GM19238 (cell line): ENCODE data around the gene EXD3.
A peak's percentile ranks its signal among the peaks of the same experiment; 100 is the strongest.
"Not testable (repeated sequence)": the region's sequence is repeated elsewhere in the genome, so short reads cannot be mapped to it uniquely, and the experiment has no call there.

Experiments used
- DNase-seq: peaks from one replicate; pipeline ENCODE4 v3.0.0; 2011; ENCODE audit warnings: low spot score; ENCODE audit not compliant: insufficient read length

Gene EXD3

GRCh38 chr9:137422604-137423513, at the start of gene EXD3, which contains the start of gene NOXA1:
EXD3 (minus strand) TSS chr9:137423162; CDS start chr9:137395357, 27,805 bp downstream.
NOXA1 (plus strand) TSS chr9:137423393; CDS start chr9:137423530, 137 bp downstream.
- peak; percentile 96 for DNase-seq

- DNase-seq = no peak
These were observed 47.8 kb upstream of the EXD3 start for GRCh38 chr9:137470785-137471184.

- DNase-seq = no peak
These were observed 44.9 kb upstream of the EXD3 start for GRCh38 chr9:137467896-137468295.

GRCh38 chr9:137467161-137467581, 44.2 kb upstream of the EXD3 start:
- DNase-seq = no peak

GRCh38 chr9:137466389-137467085, 43.6 kb upstream of the EXD3 start:
- not testable (repeated sequence) for DNase-seq

GRCh38 chr9:137465720-137466388, 42.9 kb upstream of the EXD3 start:
- no peak for DNase-seq

GRCh38 chr9:137465000-137465719, 42.2 kb upstream of the EXD3 start:
- no peak for DNase-seq

GRCh38 chr9:137464291-137464999, 41.5 kb upstream of the EXD3 start:
- no peak for DNase-seq

GRCh38 chr9:137463931-137464290, 40.9 kb upstream of the EXD3 start:
- no peak for DNase-seq

GRCh38 chr9:137462986-137463930, 40.3 kb upstream of the EXD3 start:
- DNase-seq = no peak

- DNase-seq = no peak
These were observed 39.5 kb upstream of the EXD3 start for GRCh38 chr9:137462396-137462985.

- peak; percentile 71 for DNase-seq
These were observed 38.9 kb upstream of the EXD3 start for GRCh38 chr9:137461663-137462395.

GRCh38 chr9:137461316-137461662, 38.3 kb upstream of the EXD3 start:
- DNase-seq = no peak

- no peak for DNase-seq
These were observed 37.7 kb upstream of the EXD3 start for GRCh38 chr9:137460363-137461315.

- DNase-seq = no peak
These were observed 36.8 kb upstream of the EXD3 start for GRCh38 chr9:137459601-137460362.

- DNase-seq = peak; percentile 100
These were observed 36.2 kb upstream of the EXD3 start, which contains the start of gene NSMF for GRCh38 chr9:137459152-137459600. NSMF (minus strand) TSS chr9:137459334; CDS start chr9:137459102, 232 bp downstream.
